Liver (tissue), 9 donors: ENCODE results near the gene UNC5B. TPM values are rescaled to one million over a fixed set of nuclear protein-coding genes. Genes with fewer than 3 reads are reported as not detected.

Experiments used
- DNase-seq: peaks from one replicate; pipeline ENCODE4 v3.0.0-alpha.2; 2017; ENCODE audit warnings: low spot score
- H3K27ac ChIP-seq, 2 donors: one replicate each; pipeline ENCODE4 v1.7.0; 2013; ENCODE audit warnings: inconsistent platforms in 2 of 2, low read length in 2 of 2, control low read depth in 1 of 2, low read depth in 1 of 2, mild to moderate bottlenecking in 1 of 2
- H3K27me3 ChIP-seq, 4 donors: one replicate each; pipeline versions ENCODE4 v1.6.1 to v1.7.0; 2013; ENCODE audit warnings: low read length in 3 of 4, inconsistent platforms in 1 of 4, mild to moderate bottlenecking in 1 of 4, moderate library complexity in 1 of 4; ENCODE audit not compliant: control insufficient read depth in 4 of 4, insufficient read depth in 4 of 4
- H3K36me3 ChIP-seq, 4 donors: one replicate each; pipeline versions ENCODE4 v1.6.1 to v1.7.0; 2013; ENCODE audit warnings: low read length in 3 of 4, mild to moderate bottlenecking in 3 of 4, low read depth in 1 of 4, moderate library complexity in 1 of 4; ENCODE audit not compliant: control insufficient read depth in 4 of 4, insufficient read depth in 3 of 4
- H3K4me1 ChIP-seq, 4 donors: one replicate each; pipeline versions ENCODE4 v1.6.1 to v1.7.0; 2013; ENCODE audit warnings: low read length in 3 of 4, mild to moderate bottlenecking in 3 of 4, moderate library complexity in 1 of 4; ENCODE audit not compliant: control insufficient read depth in 4 of 4, insufficient read depth in 4 of 4
- H3K4me3 ChIP-seq, 3 donors: one replicate each; pipeline versions ENCODE4 v1.6.1 to v1.7.0; 2013; ENCODE audit warnings: low read length in 3 of 3, control low read depth in 1 of 3, low read depth in 1 of 3, mild to moderate bottlenecking in 1 of 3
- H3K9ac ChIP-seq, 2 donors: one replicate each; pipeline ENCODE4 v1.7.0; 2013; ENCODE audit warnings: low read length in 2 of 2, mild to moderate bottlenecking in 2 of 2, moderate library complexity in 2 of 2, control low read depth in 1 of 2, low read depth in 1 of 2
- H3K9me3 ChIP-seq, 4 donors: one replicate each; pipeline versions ENCODE4 v1.6.1 to v1.7.0; 2013; ENCODE audit warnings: low read length in 3 of 4; ENCODE audit not compliant: control insufficient read depth in 4 of 4
- FOXA1 ChIP-seq: IDR thresholded peaks from 2 replicates; pipeline ENCODE4 v1.6.1; 2016; ENCODE audit warnings: antibody characterized with exemption
- FOXA2 ChIP-seq: IDR thresholded peaks from 2 replicates; pipeline ENCODE4 v1.6.1; 2016; ENCODE audit warnings: antibody characterized with exemption
- GABPA ChIP-seq, 2 donors: IDR thresholded peaks in 1 of 2; conservative IDR thresholded peaks in 1 of 2; 2 replicates each; pipeline ENCODE4 v1.6.1; 2016; ENCODE audit warnings: antibody characterized with exemption in 2 of 2, mild to moderate bottlenecking in 1 of 2, moderate library complexity in 1 of 2
- HNF4A ChIP-seq, 2 donors: conservative IDR thresholded peaks; 2 replicates each; pipeline ENCODE4 v1.6.1; 2016; ENCODE audit warnings: antibody characterized with exemption in 2 of 2, mild to moderate bottlenecking in 2 of 2
- HNF4G ChIP-seq: IDR thresholded peaks from 2 replicates; pipeline ENCODE4 v1.6.1; 2016; ENCODE audit warnings: antibody characterized with exemption
- JUND ChIP-seq, 2 donors: IDR thresholded peaks; 2 replicates each; pipeline ENCODE4 v1.6.1; 2016; ENCODE audit warnings: antibody characterized with exemption in 2 of 2
- NR2F2 ChIP-seq: IDR thresholded peaks from 2 replicates; pipeline ENCODE4 v1.6.1; 2016; ENCODE audit warnings: antibody characterized with exemption
- RXRA ChIP-seq, 2 donors: IDR thresholded peaks; 2 replicates each; pipeline ENCODE4 v1.6.1; 2017 to 2018; ENCODE audit warnings: antibody characterized with exemption in 2 of 2, mild to moderate bottlenecking in 1 of 2
- SP1 ChIP-seq: IDR thresholded peaks from 2 replicates; pipeline ENCODE4 v1.6.1; 2018; ENCODE audit warnings: antibody characterized with exemption, mild to moderate bottlenecking
- YY1 ChIP-seq: IDR thresholded peaks from 2 replicates; pipeline ENCODE4 v1.6.1; 2016; ENCODE audit warnings: antibody characterized with exemption, mild to moderate bottlenecking
- WGBS: extraction: QIAGEN DNeasy Blood & Tissue Kit; methylation state at CpG from one replicate; pipeline ENCODE4 v1.1.7; 2013; 5-methylcytosine and 5-hydroxymethylcytosine counted together
- polyA plus RNA-seq, 2 donors: library from polyadenylated mRNA; stranded (reverse) in 1 of 2; unstranded in 1 of 2; fragments of 200-250 nt in 1 of 2; fragments of >200 nt in 1 of 2; fragmentation: Nextera tagmentation in 1 of 2; extraction: Ambion mirVana in 1 of 2; gene quantifications; one replicate each; pipeline versions ENCODE4 v1.2.1 to v1.2.3, GENCODE V29; 2013 to 2015
- total RNA-seq, 2 donors: library from RNA; depleted of rRNA; stranded (reverse); fragments of >200 nt; gene quantifications; one replicate each; pipeline ENCODE4 v1.2.3, GENCODE V29; 2014
- TF ChIP-seq, protein P1 (sequence below): IDR thresholded peaks from 2 replicates; pipeline ENCODE4 v1.6.1; 2016; ENCODE audit warnings: antibody characterized with exemption
- TF ChIP-seq, protein P2 (sequence below): IDR thresholded peaks from 2 replicates; pipeline ENCODE4 v1.6.1; 2016; ENCODE audit warnings: antibody characterized with exemption
- TF ChIP-seq, protein P3 (sequence below): IDR thresholded peaks from 2 replicates; pipeline ENCODE4 v1.6.1; 2016; ENCODE audit warnings: antibody characterized with exemption
- TF ChIP-seq, protein P4 (sequence below): IDR thresholded peaks from 2 replicates; pipeline ENCODE4 v1.6.1; 2016; ENCODE audit warnings: antibody characterized with exemption, mild to moderate bottlenecking
- donor health status: healthy.
- donor health status: healthy.
- donor health status: healthy.
- donor health status: healthy.
- donor health status: healthy.

UNC5B gene
- total and polyA plus RNA-seq, 4 donors: 0.56 to 1.8 (median 1.3) TPM

DNA sequence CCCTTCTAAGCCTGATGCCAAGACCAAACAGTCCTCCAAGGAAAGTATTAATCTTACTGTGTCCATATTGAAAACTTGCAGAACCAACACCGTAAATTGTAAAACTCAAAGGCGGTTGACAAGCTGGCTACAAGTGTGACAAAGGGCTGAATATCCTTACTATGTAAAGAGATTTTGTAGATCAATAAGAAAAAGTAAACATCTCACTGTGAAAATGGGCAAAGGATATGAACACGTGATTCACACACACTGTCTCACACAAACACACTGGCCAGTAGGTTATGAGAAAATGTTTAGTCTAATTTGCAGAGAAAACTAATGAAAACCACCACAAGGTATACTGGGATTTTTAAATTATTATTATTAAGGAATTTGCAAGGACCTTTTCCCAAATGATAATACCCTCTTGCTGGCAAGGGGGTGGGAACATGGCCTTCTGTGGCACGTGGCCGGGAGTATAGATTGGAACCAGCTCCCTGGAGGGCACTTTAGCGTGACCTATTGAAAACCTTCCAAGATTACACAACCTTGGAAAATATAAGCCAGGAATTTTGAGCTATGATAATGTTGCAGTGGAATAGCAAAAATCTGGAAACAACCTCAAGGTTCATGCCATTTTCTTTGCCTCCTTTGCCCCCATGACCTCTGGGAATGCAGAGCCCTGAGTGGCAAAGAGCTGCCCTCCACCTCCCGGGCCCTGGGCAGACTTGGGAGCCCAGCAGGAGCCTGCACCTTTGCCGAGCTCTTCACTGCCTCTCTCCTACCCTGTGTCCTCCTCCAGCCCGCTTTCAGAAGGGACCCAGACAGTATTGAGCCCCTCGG, 80.5 kb downstream of the UNC5B start:
- no peak overlapping the region for H3K9ac ChIP-seq
- H3K9me3 ChIP-seq: no peaks in the 10 kb centered on the region
- H3K4me3 ChIP-seq: no peak overlapping the region
- WGBS: 50% methylated on average over 10 of the region's 10 CpGs
- TF ChIP-seq FOXA2 (peak; percentile 89), SP1 (peak; percentile 27), FOXA1 (peak; percentile 71), HNF4G (peak; percentile 16), YY1 (no peak), NR2F2 (peak; percentile 60), HNF4A (conservative IDR thresholded peaks at IDR 0.05) (peak; percentile 68 to 73), RXRA (IDR thresholded peaks at IDR 0.05) (peak; percentile 25 to 70)
- TF ChIP-seq, protein P1, sequence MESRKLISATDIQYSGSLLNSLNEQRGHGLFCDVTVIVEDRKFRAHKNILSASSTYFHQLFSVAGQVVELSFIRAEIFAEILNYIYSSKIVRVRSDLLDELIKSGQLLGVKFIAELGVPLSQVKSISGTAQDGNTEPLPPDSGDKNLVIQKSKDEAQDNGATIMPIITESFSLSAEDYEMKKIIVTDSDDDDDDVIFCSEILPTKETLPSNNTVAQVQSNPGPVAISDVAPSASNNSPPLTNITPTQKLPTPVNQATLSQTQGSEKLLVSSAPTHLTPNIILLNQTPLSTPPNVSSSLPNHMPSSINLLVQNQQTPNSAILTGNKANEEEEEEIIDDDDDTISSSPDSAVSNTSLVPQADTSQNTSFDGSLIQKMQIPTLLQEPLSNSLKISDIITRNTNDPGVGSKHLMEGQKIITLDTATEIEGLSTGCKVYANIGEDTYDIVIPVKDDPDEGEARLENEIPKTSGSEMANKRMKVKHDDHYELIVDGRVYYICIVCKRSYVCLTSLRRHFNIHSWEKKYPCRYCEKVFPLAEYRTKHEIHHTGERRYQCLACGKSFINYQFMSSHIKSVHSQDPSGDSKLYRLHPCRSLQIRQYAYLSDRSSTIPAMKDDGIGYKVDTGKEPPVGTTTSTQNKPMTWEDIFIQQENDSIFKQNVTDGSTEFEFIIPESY: no peak
- peaks cover 10 to 37% (median 29%) of the 10 kb centered on the region in 4 donors for H3K4me1 ChIP-seq
- no peak overlapping the region for H3K27ac ChIP-seq
- DNase-seq: no peak
- H3K27me3 ChIP-seq: no peaks in the 10 kb centered on the region
- H3K36me3 ChIP-seq: no peaks in the 10 kb centered on the region

DNA sequence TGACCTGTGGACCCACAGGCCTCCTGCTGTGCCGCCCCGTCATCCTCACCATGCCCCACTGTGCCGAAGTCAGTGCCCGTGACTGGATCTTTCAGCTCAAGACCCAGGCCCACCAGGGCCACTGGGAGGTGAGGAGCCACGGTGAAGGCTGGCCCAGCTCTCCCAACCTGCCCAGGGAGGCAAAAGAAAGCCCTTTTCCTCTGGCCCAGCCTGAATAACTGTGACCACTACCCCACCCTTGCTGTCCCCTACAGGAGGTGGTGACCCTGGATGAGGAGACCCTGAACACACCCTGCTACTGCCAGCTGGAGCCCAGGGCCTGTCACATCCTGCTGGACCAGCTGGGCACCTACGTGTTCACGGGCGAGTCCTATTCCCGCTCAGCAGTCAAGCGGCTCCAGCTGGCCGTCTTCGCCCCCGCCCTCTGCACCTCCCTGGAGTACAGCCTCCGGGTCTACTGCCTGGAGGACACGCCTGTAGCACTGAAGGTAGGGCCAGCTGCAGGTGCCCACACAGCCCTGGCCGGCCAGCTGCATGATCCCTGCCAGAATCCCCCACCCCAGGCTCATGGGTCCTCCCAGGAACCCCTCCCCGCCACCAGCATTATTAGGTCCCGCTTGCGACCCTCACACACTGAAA, 81.2 kb downstream of the UNC5B start:
- Histone ChIP-seq H3K9ac (no peak overlapping the region), H3K4me1 (peaks cover 10 to 37% (median 29%) of the 10 kb centered on the region in 4 donors), H3K9me3 (no peaks in the 10 kb centered on the region), H3K27ac (no peak overlapping the region), H3K36me3 (no peaks in the 10 kb centered on the region), H3K4me3 (no peak overlapping the region), H3K27me3 (no peaks in the 10 kb centered on the region)
- no peak for DNase-seq
- TF ChIP-seq SP1 (no peak), GABPA (IDR thresholded peaks at IDR 0.05 in 1 of 2, conservative IDR thresholded peaks at IDR 0.05 in 1 of 2) (no peak), RXRA (IDR thresholded peaks at IDR 0.05) (no peak), YY1 (no peak), FOXA1 (no peak), NR2F2 (no peak), JUND (IDR thresholded peaks at IDR 0.05) (no peak), HNF4G (no peak)
- TF ChIP-seq, protein P1: no peak
- TF ChIP-seq, protein P2, sequence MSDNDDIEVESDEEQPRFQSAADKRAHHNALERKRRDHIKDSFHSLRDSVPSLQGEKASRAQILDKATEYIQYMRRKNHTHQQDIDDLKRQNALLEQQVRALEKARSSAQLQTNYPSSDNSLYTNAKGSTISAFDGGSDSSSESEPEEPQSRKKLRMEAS: no peak
- TF ChIP-seq, protein P3, sequence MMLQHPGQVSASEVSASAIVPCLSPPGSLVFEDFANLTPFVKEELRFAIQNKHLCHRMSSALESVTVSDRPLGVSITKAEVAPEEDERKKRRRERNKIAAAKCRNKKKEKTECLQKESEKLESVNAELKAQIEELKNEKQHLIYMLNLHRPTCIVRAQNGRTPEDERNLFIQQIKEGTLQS: no peak
- TF ChIP-seq, protein P4, sequence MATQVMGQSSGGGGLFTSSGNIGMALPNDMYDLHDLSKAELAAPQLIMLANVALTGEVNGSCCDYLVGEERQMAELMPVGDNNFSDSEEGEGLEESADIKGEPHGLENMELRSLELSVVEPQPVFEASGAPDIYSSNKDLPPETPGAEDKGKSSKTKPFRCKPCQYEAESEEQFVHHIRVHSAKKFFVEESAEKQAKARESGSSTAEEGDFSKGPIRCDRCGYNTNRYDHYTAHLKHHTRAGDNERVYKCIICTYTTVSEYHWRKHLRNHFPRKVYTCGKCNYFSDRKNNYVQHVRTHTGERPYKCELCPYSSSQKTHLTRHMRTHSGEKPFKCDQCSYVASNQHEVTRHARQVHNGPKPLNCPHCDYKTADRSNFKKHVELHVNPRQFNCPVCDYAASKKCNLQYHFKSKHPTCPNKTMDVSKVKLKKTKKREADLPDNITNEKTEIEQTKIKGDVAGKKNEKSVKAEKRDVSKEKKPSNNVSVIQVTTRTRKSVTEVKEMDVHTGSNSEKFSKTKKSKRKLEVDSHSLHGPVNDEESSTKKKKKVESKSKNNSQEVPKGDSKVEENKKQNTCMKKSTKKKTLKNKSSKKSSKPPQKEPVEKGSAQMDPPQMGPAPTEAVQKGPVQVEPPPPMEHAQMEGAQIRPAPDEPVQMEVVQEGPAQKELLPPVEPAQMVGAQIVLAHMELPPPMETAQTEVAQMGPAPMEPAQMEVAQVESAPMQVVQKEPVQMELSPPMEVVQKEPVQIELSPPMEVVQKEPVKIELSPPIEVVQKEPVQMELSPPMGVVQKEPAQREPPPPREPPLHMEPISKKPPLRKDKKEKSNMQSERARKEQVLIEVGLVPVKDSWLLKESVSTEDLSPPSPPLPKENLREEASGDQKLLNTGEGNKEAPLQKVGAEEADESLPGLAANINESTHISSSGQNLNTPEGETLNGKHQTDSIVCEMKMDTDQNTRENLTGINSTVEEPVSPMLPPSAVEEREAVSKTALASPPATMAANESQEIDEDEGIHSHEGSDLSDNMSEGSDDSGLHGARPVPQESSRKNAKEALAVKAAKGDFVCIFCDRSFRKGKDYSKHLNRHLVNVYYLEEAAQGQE: no peak
- 91% methylated on average over 19 of the region's 19 CpGs for WGBS
